Medulla oblongata (tissue), 1 donor: Measurements from ENCODE around the gene FPGS.
"Not testable (repeated sequence)": the region's sequence is repeated elsewhere in the genome, so short reads cannot be mapped to it uniquely, and the experiment has no call there.

Experiments used
- DNase-seq: peaks from one replicate; pipeline ENCODE4 v3.0.0-alpha.2; 2015; ENCODE audit errors: extremely low spot score

FPGS gene

DNA sequence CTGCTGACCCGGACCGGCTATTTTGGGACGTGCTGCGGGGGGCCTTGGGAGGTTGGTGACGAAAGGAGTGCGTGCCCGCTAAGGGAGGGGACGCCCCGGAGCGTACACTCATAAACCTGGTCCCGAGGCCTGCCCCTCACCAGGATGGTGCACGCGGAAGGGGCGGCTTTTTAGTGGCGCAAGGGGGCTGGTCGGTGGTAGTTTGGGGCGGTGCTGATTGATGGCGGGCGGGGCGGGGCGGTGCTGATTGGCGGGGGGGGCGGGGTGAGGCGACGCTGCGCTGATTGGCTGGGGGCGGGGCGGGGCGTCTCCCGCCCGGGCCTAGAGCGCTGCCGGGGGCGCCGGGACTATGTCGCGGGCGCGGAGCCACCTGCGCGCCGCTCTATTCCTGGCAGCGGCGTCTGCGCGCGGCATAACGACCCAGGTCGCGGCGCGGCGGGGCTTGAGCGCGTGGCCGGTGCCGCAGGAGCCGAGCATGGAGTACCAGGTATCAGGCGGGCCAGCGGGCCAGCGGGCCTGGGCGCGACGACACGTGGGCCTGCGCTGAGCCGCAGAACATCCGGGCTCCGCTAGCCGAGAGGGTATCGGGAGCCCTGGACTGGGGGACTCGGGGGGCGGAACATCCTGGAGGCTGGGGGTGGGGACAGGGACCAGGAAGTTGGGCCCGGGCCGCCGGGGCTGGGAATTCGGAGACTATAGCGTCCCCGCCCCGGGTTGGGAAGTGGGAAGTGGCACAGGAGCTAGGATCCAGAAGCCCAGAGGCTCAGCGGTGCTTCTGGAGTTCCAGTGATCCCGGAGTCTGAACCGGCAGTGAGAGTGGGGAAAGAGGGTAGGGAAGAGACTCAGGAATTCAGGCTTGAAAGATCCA lies at the start of gene FPGS:
FPGS (plus strand) TSS at position 307 of the 868 bp plus-strand sequence; CDS start at position 350, 43 bp downstream.
- peak; percentile 85 for DNase-seq

- no peak for DNase-seq
These were observed 49.5 kb upstream of the FPGS start for GRCh38 chr9:127753148-127753547.

GRCh38 chr9:127753622-127754021 lies 49.1 kb upstream of the FPGS start:
- DNase-seq = no peak

- peak; percentile 15 for DNase-seq
These were observed 48.3 kb upstream of the FPGS start for GRCh38 chr9:127754099-127755060.

- no peak for DNase-seq
These were observed 47.3 kb upstream of the FPGS start for GRCh38 chr9:127755061-127756060.

DNA sequence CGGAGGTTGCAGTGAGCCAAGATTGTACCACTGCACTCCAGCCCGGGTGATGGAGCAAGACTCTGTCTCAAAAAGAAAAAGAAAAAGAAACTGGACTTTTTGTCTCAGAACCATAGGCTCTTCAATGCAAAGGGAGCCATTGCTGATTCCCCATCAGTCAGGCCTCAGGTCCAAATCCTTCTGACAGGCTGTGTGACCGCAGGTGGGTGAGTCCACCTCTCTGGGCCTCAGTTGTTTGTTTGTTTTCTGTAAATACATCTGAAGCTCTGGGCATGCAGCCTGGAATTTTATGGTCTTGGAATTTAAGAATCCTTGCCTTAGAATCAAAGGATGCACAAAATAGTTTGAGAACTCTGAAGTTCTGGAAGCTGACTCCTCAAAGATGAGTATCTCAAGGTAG lies 46.4 kb upstream of the FPGS start:
- no peak for DNase-seq

GRCh38 chr9:127756776-127757175 lies 45.9 kb upstream of the FPGS start:
- DNase-seq = not testable (repeated sequence)

DNA sequence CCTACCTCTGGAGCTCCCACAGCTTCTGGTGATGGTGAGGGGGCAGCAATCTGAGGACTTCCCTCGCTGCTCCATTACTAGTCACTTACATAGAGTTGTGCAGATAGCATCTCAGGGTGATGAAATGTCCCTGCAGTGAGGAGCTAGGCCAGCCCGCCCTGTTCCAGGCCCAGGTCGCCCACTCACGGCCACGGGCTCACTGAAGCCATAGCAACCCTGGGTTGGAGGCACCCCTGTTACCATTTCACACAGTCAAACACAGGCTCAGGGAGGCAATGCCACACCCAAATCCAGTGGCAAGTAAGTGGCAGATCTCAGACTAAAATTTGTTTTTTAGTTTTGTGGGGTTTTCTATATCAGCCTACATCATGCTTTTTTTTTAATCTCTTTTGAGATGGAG lies 43.8 kb upstream of the FPGS start:
- DNase-seq = no peak

DNA sequence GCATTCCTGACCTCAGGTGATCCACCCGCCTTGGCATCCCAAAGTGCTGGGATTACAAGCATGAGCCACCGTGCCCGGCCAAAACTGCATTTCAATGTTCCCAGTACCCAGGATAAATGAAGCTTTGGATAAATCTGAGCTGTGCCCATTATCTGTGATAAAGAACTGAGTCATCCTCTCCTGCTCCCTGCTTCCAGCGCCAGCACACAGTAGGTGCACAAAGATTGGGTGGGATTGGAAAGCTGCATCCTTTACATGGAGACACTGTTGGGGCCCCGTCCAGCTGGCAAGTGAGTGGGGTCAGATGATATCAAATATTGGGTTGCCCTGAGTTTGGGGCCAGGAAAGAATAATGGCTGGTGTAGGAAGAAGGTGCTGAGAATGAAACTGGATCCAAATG lies 41.6 kb upstream of the FPGS start:
- no peak for DNase-seq

- no peak for DNase-seq
These were observed 41.2 kb upstream of the FPGS start for GRCh38 chr9:127761491-127761956.

GRCh38 chr9:127762111-127762676 lies 40.5 kb upstream of the FPGS start:
- DNase-seq = peak; percentile 54

DNA sequence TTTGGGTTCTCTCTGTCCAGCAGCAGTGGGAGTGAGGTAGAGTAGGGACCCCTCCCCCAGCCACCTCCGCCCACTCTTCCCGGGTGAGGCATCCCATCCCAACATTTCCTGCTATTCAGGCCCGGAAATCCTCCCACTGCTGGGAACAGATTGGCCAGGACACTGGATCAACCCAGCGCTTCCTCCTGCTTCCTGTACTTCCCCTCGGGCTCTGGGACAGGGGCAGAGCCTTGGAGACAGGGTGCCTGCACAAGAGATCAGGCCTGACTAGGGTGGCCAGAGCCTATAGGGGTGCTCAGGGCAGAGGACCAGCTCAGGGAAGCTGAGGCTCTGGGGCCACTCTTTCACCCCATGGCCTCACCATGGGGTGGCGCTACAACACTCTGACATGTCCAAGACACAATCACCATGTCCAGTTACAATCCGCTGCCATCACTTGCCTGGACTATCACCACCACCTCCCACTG lies 38.7 kb upstream of the FPGS start:
- peak; percentile 42 for DNase-seq

DNA sequence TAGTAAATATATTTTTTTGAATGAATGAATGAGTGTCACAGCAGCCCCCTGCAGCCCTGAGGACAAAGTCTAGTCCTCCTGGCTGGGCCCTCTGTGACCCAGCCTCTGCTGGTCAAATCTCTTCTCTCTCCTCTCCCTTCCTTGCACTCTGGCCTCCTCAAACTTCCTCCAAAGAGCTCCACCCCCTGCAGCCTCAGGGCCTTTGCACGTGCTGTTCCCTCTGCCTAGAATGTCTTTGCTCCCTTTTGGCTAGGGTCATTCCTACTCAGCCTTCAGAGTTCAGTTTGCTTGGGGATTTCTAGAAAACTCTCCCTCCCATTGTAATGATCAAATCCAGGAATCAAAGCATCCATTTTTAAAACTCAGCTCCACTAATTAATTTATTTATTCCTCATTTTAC lies 37.3 kb upstream of the FPGS start:
- no peak for DNase-seq

GRCh38 chr9:127767410-127767809 lies 35.3 kb upstream of the FPGS start:
- DNase-seq = no peak

DNA sequence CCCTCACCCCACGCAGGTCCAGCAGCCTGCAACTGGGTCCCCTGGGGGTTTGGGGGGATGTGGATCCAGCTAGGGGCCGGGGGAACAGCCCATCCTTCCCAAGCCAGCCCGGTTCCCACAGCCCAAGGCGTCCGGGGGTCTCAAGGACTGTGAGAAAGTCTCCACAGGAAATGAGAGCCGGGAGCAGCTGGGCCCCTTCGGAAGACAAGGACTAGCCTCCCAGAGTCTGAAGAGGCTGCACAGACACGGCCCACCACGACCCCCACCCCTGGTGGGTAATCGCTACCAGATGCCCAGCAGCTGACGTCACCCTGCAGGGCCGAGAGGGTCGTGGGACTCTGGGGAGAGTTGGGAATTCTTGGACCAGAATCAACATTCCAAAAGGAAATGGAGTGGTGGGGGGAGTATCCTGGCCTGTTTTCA lies 34.8 kb upstream of the FPGS start:
- DNase-seq = no peak

GRCh38 chr9:127768698-127769097 lies 34.0 kb upstream of the FPGS start:
- DNase-seq = no peak

DNA sequence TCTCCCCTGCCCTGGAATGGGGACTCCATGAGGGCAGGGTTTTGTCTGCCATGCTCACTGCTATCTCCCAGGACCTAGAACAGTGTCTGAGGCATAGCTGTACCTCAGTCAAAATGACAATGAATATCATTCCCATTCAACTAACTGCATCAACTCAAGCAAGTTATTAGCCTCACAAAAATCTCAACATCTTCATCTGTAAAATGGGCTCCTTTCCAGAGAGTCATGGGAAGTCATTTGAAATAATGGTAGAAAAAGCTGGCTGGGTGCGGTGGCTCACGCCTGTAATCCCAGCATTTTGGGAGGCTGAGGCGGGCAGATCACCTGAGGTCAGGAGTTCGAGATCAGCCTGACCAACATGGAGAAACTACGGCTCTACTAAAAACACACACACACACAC lies 33.6 kb upstream of the FPGS start:
- DNase-seq = no peak

DNA sequence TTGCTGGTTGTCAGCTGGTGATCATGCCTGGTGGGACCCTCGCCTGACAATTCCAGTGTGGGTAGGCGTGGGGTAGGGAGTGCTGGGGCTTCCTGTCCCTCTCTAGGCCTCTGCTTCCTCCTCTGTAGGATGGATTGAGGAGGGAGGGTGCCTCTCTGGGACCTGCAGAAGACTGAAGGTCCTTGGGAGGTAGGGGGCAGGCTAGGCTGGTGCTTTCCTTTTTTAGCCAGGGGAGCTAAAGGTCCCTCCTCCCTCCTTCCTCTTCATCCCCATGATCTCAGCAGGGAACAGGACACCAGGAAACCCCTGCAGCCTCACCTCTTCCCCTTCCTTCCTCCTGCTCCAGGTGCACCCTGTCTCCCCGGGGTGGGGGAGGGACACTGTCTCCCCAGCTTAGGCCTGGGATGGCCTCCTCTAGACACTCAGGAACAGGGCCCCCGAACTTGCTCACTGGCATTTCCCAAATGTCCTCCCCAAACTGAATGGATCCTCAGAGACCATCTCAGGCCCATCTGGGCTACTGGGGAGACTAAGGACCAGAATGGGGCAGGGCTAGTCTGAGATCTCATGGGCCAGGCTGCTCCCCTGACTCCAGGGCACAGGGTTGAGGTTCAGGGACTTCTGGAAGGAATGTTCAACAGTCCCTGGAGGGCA lies 32.6 kb upstream of the FPGS start:
- no peak for DNase-seq

DNA sequence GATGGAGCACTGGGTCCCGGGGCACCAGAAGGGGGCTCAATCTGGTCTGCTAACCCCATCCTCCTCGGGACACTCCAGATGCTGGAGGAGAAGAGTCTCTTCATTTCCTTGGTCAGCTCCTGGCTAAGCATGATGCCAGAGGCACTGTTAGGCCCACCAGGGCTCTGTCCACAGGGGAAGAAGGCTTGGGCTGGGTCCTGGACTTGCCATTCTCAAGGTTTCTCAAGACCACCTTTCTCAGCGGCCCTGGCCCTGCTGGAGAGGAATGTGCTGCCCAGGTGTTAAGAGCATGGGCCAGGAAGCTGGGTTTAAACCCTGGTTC lies 32.1 kb upstream of the FPGS start:
- DNase-seq = no peak

- DNase-seq = peak; percentile 92
These were observed 31.6 kb upstream of the FPGS start for GRCh38 chr9:127770905-127771569.
